NCI-H2081 treated with DMSO at 0.1 percent for 48 hours (cell line): ENCODE results near the gene BAHCC1.

Source experiments
- DNase-seq: peaks from one replicate; lab custom pipeline; 2025; lab: John Stamatoyannopoulos, UW

The BAHCC1 gene

DNA sequence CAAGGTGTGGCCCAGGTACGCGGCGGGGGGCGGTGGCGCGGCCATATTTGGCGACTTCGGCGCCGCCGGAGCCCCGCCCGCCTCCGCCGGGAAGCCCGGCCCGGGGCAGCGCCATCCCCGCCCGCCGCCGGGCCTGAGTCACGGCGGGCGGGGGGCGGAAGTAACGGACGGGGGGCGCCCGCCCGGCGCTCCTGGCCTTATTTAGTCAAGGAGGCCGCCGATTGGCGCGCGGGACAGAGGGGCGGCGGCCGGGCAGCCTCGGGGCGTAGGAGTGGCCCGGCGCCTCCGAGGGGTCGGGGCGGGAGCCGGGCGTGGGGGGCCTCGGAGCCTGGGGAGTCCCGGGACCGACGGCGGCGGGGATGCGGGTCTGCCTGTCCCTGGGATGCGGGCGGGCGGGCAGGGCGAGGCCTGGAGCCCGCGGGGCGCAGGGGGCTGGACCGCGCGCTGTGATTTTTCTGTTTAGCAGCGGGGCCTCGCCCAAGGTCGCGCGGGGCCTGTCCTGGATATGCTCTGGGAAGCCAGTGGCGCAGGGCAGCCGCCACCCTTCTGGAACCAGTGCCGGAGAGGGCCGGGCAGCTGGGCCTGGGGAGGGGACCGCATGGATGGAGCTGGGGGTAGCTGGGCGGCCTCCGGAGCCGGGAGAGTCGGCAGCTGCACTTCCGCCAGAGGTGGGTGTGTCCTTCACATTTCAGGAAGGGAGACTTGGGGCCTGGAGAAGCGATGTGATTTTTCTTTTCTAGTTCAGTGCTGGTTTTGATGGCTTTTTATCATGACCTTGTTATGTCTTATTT is 119.7 kb downstream of the BAHCC1 start:
- DNase-seq, result no peak

DNA sequence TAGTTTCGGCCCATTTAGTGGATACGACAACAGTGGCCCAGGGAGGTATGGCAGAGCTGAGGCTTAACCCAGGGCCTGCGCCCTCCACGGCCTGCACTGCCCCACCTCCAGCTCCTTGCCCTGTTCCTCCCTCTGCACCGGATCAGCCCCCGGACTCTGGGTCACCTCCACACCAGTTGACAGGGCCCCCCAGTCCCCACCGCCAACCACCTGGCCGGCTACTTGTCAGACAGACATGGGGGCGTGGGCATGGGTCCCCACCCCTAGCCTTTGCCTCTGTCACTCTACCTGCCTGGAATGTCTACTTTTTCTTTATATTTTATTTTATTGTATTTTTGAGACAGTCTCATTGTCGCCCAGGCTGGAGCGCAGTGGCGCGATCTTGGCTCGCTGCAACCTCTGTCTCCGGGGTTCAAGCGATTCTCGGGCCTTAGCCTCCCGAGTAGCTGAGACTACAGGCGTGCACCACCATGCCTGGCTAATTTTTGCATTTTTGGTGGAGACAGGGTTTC is 120.3 kb downstream of the BAHCC1 start:
- DNase-seq, result no peak
